Hepatocyte (in vitro differentiated cells): ENCODE measurements around the gene GFOD1.

Source experiments
- CTCF ChIP-seq: fragments of 200-600 bp; sonication (generic); IDR thresholded peaks from 2 replicates; pipeline ENCODE4 v1.5.1; 2016; ENCODE audit warnings: antibody characterized with exemption, mild to moderate bottlenecking; ENCODE audit not compliant: poor library complexity
- EZH2 ChIP-seq: fragments of 200-600 bp; sonication (generic); IDR thresholded peaks from 2 replicates; pipeline ENCODE4 v1.6.1; 2016; ENCODE audit warnings: antibody characterized with exemption, mild to moderate bottlenecking, borderline replicate concordance
- EZH2phosphoT487 ChIP-seq: fragments of 200-600 bp; sonication (generic); IDR thresholded peaks from one replicate; pipeline ENCODE4 v1.6.1; 2018; ENCODE audit warnings: antibody characterized with exemption, mild to moderate bottlenecking, low read depth, moderate library complexity; ENCODE audit not compliant: unreplicated experiment, severe bottlenecking

GRCh38 chr6:13362412-13362811 lies 125.0 kb downstream of the GFOD1 start:
- TF ChIP-seq CTCF, result no peak
- TF ChIP-seq EZH2, result no peak
- TF ChIP-seq EZH2phosphoT487, result no peak
